ENCODE results near the gene SRSF9. TPM values are rescaled to one million over a fixed set of nuclear protein-coding genes. Genes with fewer than 3 reads are reported as not detected.

Gene SRSF9
- total RNA-seq, 4 donors from 2014 or later: 55.4 to 97.2 (median 81.2) TPM

GRCh38 chr12:120413901-120414695 lies 55.5 kb downstream of the SRSF9 start:
- WGBS, 2 donors: 30 to 36% methylated on average over 12 to 13 of the region's 13 CpGs
- no peak overlapping the region for H3K4me3 ChIP-seq (ENCODE audit: low read depth, poor library complexity, severe bottlenecking)
- DNase-seq (ENCODE audit: low spot score in 2 of 2): no peak
- intact Hi-C loops (cut with DNase I; ENCODE audit: low total_unique reads): no loop called here
- TF ChIP-seq POLR2A (IDR thresholded peaks at IDR 0.05) (no peak), CTCF (IDR thresholded peaks at IDR 0.05) (no peak)

GRCh38 chr12:120412421-120412820 lies 57.1 kb downstream of the SRSF9 start:
- WGBS, 2 donors: 79 to 84% methylated on average over 7 of the region's 7 CpGs
- TF ChIP-seq CTCF (IDR thresholded peaks at IDR 0.05) (no peak), POLR2A (IDR thresholded peaks at IDR 0.05) (no peak)
- intact Hi-C loops (cut with DNase I; ENCODE audit: low total_unique reads): no loop called here
- DNase-seq (ENCODE audit: low spot score in 2 of 2): no peak
- H3K4me3 ChIP-seq (ENCODE audit: low read depth, poor library complexity, severe bottlenecking): no peak overlapping the region

Other genes starting within 250 kb of the SRSF9 start
- gene PXN, start 204.0 kb downstream of the SRSF9 start, total RNA-seq: 10 to 100 TPM; 36.3 to 54.0 (median 49.8) TPM
- under 1 TPM in 2 of 4 donors, not detected in 2; under 0.01 TPM for gene RNU4-2, start 177.8 kb downstream of the SRSF9 start, total RNA-seq
- gene RNU4-1, start 176.5 kb downstream of the SRSF9 start, total RNA-seq: under 1 TPM in 2 of 4 donors, not detected in 2; under 0.01 TPM
- 1 to 10 TPM in 3 of 4 donors, under 1 TPM in 1; 0.49 to 4.1 (median 2.8) TPM for gene SIRT4, start 167.4 kb downstream of the SRSF9 start, total RNA-seq
- not detected for gene PLA2G1B, start 142.0 kb downstream of the SRSF9 start, total RNA-seq
- gene MSI1, start 100.6 kb downstream of the SRSF9 start, total RNA-seq: under 1 TPM in 2 of 4 donors, not detected in 2; 0.07 to 0.39 TPM
- gene COX6A1, start 31.6 kb downstream of the SRSF9 start, total RNA-seq: 100 to 1,000 TPM; 638 to 834 (median 702) TPM
- 10 to 100 TPM in 3 of 4 donors, 1 to 10 TPM in 1; 9.6 to 20.2 (median 16.1) TPM for gene TRIAP1, start 23.4 kb downstream of the SRSF9 start, total RNA-seq
- gene GATC, start 23.3 kb downstream of the SRSF9 start, total RNA-seq: 10 to 100 TPM; 19.3 to 24.1 (median 20.1) TPM
- 100 to 1,000 TPM; 310 to 529 (median 388) TPM for gene DYNLL1, start 26.4 kb upstream of the SRSF9 start, total RNA-seq
- gene COQ5, start 59.4 kb upstream of the SRSF9 start, total RNA-seq: 10 to 100 TPM; 16.5 to 19.2 (median 18.3) TPM
- 100 to 1,000 TPM in 3 of 4 donors, 10 to 100 TPM in 1; 99.9 to 162 (median 118) TPM for gene RNF10, start 64.6 kb upstream of the SRSF9 start, total RNA-seq
- gene POP5, start 111.7 kb upstream of the SRSF9 start, total RNA-seq: 10 to 100 TPM in 3 of 4 donors, 1 to 10 TPM in 1; 7.5 to 26.9 (median 22.5) TPM
- under 1 TPM in 3 of 4 donors, not detected in 1; 0.39 to 0.94 (median 0.89) TPM for gene CABP1, start 170.9 kb upstream of the SRSF9 start, total RNA-seq
- gene MLEC, start 217.4 kb upstream of the SRSF9 start, total RNA-seq: 10 to 100 TPM; 15.4 to 53.3 (median 40.9) TPM
- gene UNC119B, start 240.7 kb upstream of the SRSF9 start, total RNA-seq: 10 to 100 TPM in 3 of 4 donors, 1 to 10 TPM in 1; 5.0 to 20.3 (median 13.9) TPM

Measured in lower leg skin (tissue), 4 donors.